Stimulated activated memory B cell treated with anti-CD40 and anti-IgM and Interleukin-4, amounts not matched to agents 10 μg/mL and 1 μg/mL and 100 μg/mL, for 72 hours (primary cell): ENCODE results near the gene TSTD2.

Experiments used
- ATAC-seq: fragments of 150-1000 bp; cut with Tn5 transposase; 2 replicates; pipeline ENCODE4 v1.10.0; 2021
- H3K27ac Mint-ChIP-seq: one replicate; pipeline ENCODE4 v1.8.0; 2022; ENCODE audit warnings: mild to moderate bottlenecking, mixed read lengths
- H3K27me3 Mint-ChIP-seq: one replicate; pipeline ENCODE4 v1.8.0; 2022; ENCODE audit warnings: mixed read lengths
- H3K36me3 Mint-ChIP-seq: one replicate; pipeline ENCODE4 v1.8.0; 2022; ENCODE audit warnings: mixed read lengths
- H3K4me1 Mint-ChIP-seq: one replicate; pipeline ENCODE4 v1.8.0; 2022; ENCODE audit warnings: mixed read lengths
- H3K4me3 Mint-ChIP-seq: one replicate; pipeline ENCODE4 v1.8.0; 2022; ENCODE audit warnings: mild to moderate bottlenecking, moderate library complexity, mixed read lengths
- H3K9me3 Mint-ChIP-seq: one replicate; pipeline ENCODE4 v1.8.0; 2022; ENCODE audit warnings: mixed read lengths

Gene TSTD2

GRCh38 chr9:97554566-97555075 lies 78.5 kb downstream of the TSTD2 start:
- no peak overlapping the region for H3K4me3 Mint-ChIP-seq
- H3K27me3 Mint-ChIP-seq: peaks cover 45% of the 10 kb centered on the region
- no peak for ATAC-seq
- H3K9me3 Mint-ChIP-seq: no peaks in the 10 kb centered on the region
- H3K27ac Mint-ChIP-seq: no peak overlapping the region
- no peaks in the 10 kb centered on the region for H3K4me1 Mint-ChIP-seq
- no peaks in the 10 kb centered on the region for H3K36me3 Mint-ChIP-seq

- Mint-ChIP-seq H3K27me3 (peaks cover 47% of the 10 kb centered on the region), H3K36me3 (no peaks in the 10 kb centered on the region)
- no peak for ATAC-seq
Observed at GRCh38 chr9:97553841-97554240, 79.3 kb downstream of the TSTD2 start.

GRCh38 chr9:97553141-97553540 lies 80.0 kb downstream of the TSTD2 start:
- Mint-ChIP-seq H3K36me3 (no peaks in the 10 kb centered on the region), H3K4me1 (no peaks in the 10 kb centered on the region), H3K9me3 (no peaks in the 10 kb centered on the region), H3K27ac (no peak overlapping the region), H3K27me3 (peaks cover 48% of the 10 kb centered on the region), H3K4me3 (no peak overlapping the region)
- no peak for ATAC-seq

More at GRCh38 chr9:97553841-97554240, 79.3 kb downstream of the TSTD2 start:
- Mint-ChIP-seq H3K27ac (no peak overlapping the region), H3K9me3 (no peaks in the 10 kb centered on the region), H3K4me1 (no peaks in the 10 kb centered on the region), H3K4me3 (no peak overlapping the region)

GRCh38 chr9:97551308-97551707 lies 81.9 kb downstream of the TSTD2 start:
- Mint-ChIP-seq H3K4me3 (no peak overlapping the region), H3K27ac (no peak overlapping the region), H3K27me3 (peaks cover 41% of the 10 kb centered on the region), H3K9me3 (no peaks in the 10 kb centered on the region), H3K4me1 (no peaks in the 10 kb centered on the region), H3K36me3 (no peaks in the 10 kb centered on the region)
- no peak for ATAC-seq

- Mint-ChIP-seq H3K27ac (no peak overlapping the region), H3K9me3 (no peaks in the 10 kb centered on the region), H3K4me3 (no peak overlapping the region), H3K36me3 (no peaks in the 10 kb centered on the region), H3K4me1 (no peaks in the 10 kb centered on the region), H3K27me3 (peaks cover 32% of the 10 kb centered on the region)
- no peak for ATAC-seq
Observed at GRCh38 chr9:97550386-97550785, 82.8 kb downstream of the TSTD2 start.
